ENCODE results near the gene BAHD1.

- no peak for TF ChIP-seq PBX3 (IDR thresholded peaks at IDR 0.05)
- TF ChIP-seq, protein P1, sequence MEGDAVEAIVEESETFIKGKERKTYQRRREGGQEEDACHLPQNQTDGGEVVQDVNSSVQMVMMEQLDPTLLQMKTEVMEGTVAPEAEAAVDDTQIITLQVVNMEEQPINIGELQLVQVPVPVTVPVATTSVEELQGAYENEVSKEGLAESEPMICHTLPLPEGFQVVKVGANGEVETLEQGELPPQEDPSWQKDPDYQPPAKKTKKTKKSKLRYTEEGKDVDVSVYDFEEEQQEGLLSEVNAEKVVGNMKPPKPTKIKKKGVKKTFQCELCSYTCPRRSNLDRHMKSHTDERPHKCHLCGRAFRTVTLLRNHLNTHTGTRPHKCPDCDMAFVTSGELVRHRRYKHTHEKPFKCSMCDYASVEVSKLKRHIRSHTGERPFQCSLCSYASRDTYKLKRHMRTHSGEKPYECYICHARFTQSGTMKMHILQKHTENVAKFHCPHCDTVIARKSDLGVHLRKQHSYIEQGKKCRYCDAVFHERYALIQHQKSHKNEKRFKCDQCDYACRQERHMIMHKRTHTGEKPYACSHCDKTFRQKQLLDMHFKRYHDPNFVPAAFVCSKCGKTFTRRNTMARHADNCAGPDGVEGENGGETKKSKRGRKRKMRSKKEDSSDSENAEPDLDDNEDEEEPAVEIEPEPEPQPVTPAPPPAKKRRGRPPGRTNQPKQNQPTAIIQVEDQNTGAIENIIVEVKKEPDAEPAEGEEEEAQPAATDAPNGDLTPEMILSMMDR (IDR thresholded peaks at IDR 0.05): no peak
- no peak for TF ChIP-seq JUND (IDR thresholded peaks at IDR 0.05)
- TF ChIP-seq, protein P2, sequence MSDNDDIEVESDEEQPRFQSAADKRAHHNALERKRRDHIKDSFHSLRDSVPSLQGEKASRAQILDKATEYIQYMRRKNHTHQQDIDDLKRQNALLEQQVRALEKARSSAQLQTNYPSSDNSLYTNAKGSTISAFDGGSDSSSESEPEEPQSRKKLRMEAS (IDR thresholded peaks at IDR 0.05; ENCODE audit: low read depth): no peak
Measured at GRCh38 chr15:40511472-40512133, 70.8 kb downstream of the BAHD1 start.
